Endothelial cell of umbilical vein (primary cell): ENCODE measurements around the gene NRDC. TPM values are rescaled to one million over a fixed set of nuclear protein-coding genes. Genes with fewer than 3 reads are reported as not detected.

ENCODE experiments used
- BruUV-seq: library from RNA; stranded (reverse); fragments of 400-500 nt; replicated peaks from 2 replicates; lab custom pipeline; 2021; lab: Mats Ljungman, UMichigan
- CTCF ChIA-PET: fragments of 300-600, 350-600 bp; sonication (Branson Sonifier 250); formaldehyde crosslinking; loops from one replicate; lab custom pipeline; 2021; ENCODE audit warnings: antibody characterized with exemption, inconsistent platforms; lab: Charles Lee
- POLR2A ChIA-PET: fragments of 300-600, 350-600 bp; sonication (Branson Sonifier 250); formaldehyde crosslinking; loops from one replicate; lab custom pipeline; 2021; ENCODE audit warnings: antibody characterized with exemption, inconsistent platforms; lab: Charles Lee
- DNase-seq: peaks from one replicate; pipeline ENCODE4 v3.0.0-alpha.2; 2011; ENCODE audit warnings: low read depth, low spot score
- FAIRE-seq: peaks from 2 replicates; lab custom pipeline; 2011; peaks lifted over from hg19 to GRCh38; lab: Jason Lieb, UNC
- H2AFZ ChIP-seq: 2 replicates; pipeline ENCODE4 v1.6.0; 2012; ENCODE audit warnings: low read depth, low read length, control low read depth, inconsistent platforms
- H3K27ac ChIP-seq: 2 replicates; pipeline ENCODE4 v1.5.1; 2011; ENCODE audit warnings: low read depth, mild to moderate bottlenecking, control low read depth, low read length, moderate library complexity; ENCODE audit not compliant: insufficient read depth
- H3K27me3 ChIP-seq, 2 experiments: 2 replicates each; pipeline versions ENCODE4 v1.6.0 to v1.6.1; 2011; ENCODE audit warnings: low read length in 2 of 2, mixed read lengths in 1 of 2; ENCODE audit not compliant: control insufficient read depth in 2 of 2, insufficient read depth in 2 of 2
- H3K36me3 ChIP-seq, 2 experiments: 2 replicates in 1 of 2; 3 replicates in 1 of 2; pipeline ENCODE4 v1.5.1; 2011; ENCODE audit warnings: low read length in 2 of 2, mild to moderate bottlenecking in 1 of 2, moderate library complexity in 1 of 2; ENCODE audit not compliant: control insufficient read depth in 2 of 2, insufficient read depth in 2 of 2; ENCODE audit errors: extremely low read depth in 1 of 2
- H3K4me1 ChIP-seq: 3 replicates; pipeline ENCODE4 v1.5.1; 2011; ENCODE audit warnings: mild to moderate bottlenecking, low read length; ENCODE audit not compliant: control insufficient read depth, insufficient read depth; ENCODE audit errors: extremely low read depth
- H3K4me2 ChIP-seq: 2 replicates; pipeline ENCODE4 v1.6.1; 2011; ENCODE audit warnings: low read length, control low read depth, mixed read lengths; ENCODE audit not compliant: insufficient read depth
- H3K4me3 ChIP-seq, 3 experiments: fragments of 200-600 bp in 1 of 3; sonication (generic), shearing (Covaris generic) in 1 of 3; replicated peaks in 1 of 3; 2 replicates each; pipeline ENCODE4 v1.5.1; 2011 to 2016; ENCODE audit warnings: control low read depth in 3 of 3, low read length in 3 of 3, mild to moderate bottlenecking in 2 of 3, inconsistent platforms in 1 of 3, low read depth in 1 of 3, moderate library complexity in 1 of 3; ENCODE audit not compliant: insufficient read depth in 1 of 3
- H3K79me2 ChIP-seq: 2 replicates; pipeline ENCODE4 v1.6.0; 2012; ENCODE audit warnings: low read length, inconsistent platforms; ENCODE audit not compliant: control insufficient read depth, insufficient read depth
- H3K9ac ChIP-seq: replicated peaks from 2 replicates; pipeline ENCODE3; 2011; ENCODE audit warnings: low read length, control low read depth; ENCODE audit not compliant: insufficient read depth; ENCODE audit errors: extremely low read depth
- H3K9me1 ChIP-seq: replicated peaks from 3 replicates; pipeline ENCODE4 v1.6.0; 2011; ENCODE audit warnings: mild to moderate bottlenecking, low read length; ENCODE audit not compliant: control insufficient read depth, insufficient read depth; ENCODE audit errors: extremely low read depth
- H3K9me3 ChIP-seq: replicated peaks from 2 replicates; pipeline ENCODE4 v1.5.1; 2012; ENCODE audit warnings: low read length, inconsistent platforms; ENCODE audit not compliant: control insufficient read depth, insufficient read depth
- H4K20me1 ChIP-seq: replicated peaks from 2 replicates; pipeline ENCODE3; 2011; ENCODE audit warnings: mild to moderate bottlenecking, low read length; ENCODE audit not compliant: control insufficient read depth, insufficient read depth; ENCODE audit errors: extremely low read depth
- CTCF ChIP-seq, 2 donors: IDR thresholded peaks; 1 replicate in 1 of 2; 2 replicates in 1 of 2; pipeline ENCODE4 v1.5.1; 2011; ENCODE audit warnings: low read length in 2 of 2, mild to moderate bottlenecking in 2 of 2, moderate library complexity in 2 of 2, control low read depth in 1 of 2, inconsistent platforms in 1 of 2, low read depth in 1 of 2; ENCODE audit not compliant: insufficient read depth in 1 of 2; ENCODE audit errors: extremely low read depth in 1 of 2
- EZH2 ChIP-seq: IDR thresholded peaks from 2 replicates; pipeline ENCODE4 v1.6.1; 2012; ENCODE audit warnings: borderline replicate concordance, low read depth, mild to moderate bottlenecking, moderate library complexity, low read length, inconsistent platforms; ENCODE audit not compliant: severe bottlenecking
- FOS ChIP-seq: IDR thresholded peaks from 2 replicates; pipeline ENCODE4 v1.6.1; 2011; ENCODE audit warnings: mild to moderate bottlenecking, low read length, moderate library complexity, borderline replicate concordance; ENCODE audit not compliant: insufficient read depth
- GATA2 ChIP-seq: IDR thresholded peaks from 2 replicates; pipeline ENCODE4 v1.7.0; 2011; ENCODE audit warnings: low read depth, mild to moderate bottlenecking, moderate library complexity, mixed read lengths, low read length; ENCODE audit not compliant: insufficient read length, insufficient read depth
- JUN ChIP-seq: IDR thresholded peaks from 2 replicates; pipeline ENCODE4 v1.6.1; 2011; ENCODE audit warnings: borderline replicate concordance, low read depth; ENCODE audit not compliant: insufficient read length, insufficient read depth
- MAX ChIP-seq: IDR thresholded peaks from 2 replicates; pipeline ENCODE4 v1.6.1; 2011; ENCODE audit not compliant: insufficient read depth, insufficient read length
- MYC ChIP-seq: IDR thresholded peaks from one replicate; pipeline ENCODE4 v1.6.1; 2011; ENCODE audit warnings: mild to moderate bottlenecking, low read depth, low read length
- POLR2A ChIP-seq: IDR thresholded peaks from 2 replicates; pipeline ENCODE4 v1.6.1; 2012; ENCODE audit warnings: low read depth, mild to moderate bottlenecking, control low read depth, low read length
- POLR2AphosphoS5 ChIP-seq: IDR thresholded peaks from 2 replicates; pipeline ENCODE4 v1.6.1; 2012; ENCODE audit warnings: low read depth, mild to moderate bottlenecking, control low read depth, low read length, moderate library complexity; ENCODE audit not compliant: insufficient read depth
- dilution Hi-C: fragments of 300-500 bp; cut with MboI; formaldehyde crosslinking; loops from one replicate; pipeline ENCODE4 v1.15.0; 2019; ENCODE audit warnings: low sequenced_read_pairs; ENCODE audit not compliant: extremely low pct_ligation_motif_present
- intact Hi-C: fragments of 100-400 bp; cut with micrococcal nuclease; formaldehyde crosslinking; loops from one replicate; pipeline ENCODE4 v1.10.0; 2022
- polyA plus RNA-seq, 4 experiments: library from polyadenylated mRNA; depleted of rRNA in 3 of 4; stranded (reverse) in 3 of 4; unstranded in 1 of 4; fragments of >200 nt; gene quantifications; 2 replicates each; pipeline versions ENCODE4 v1.2.1 to v1.2.3, GENCODE V29; 2011 to 2012; ENCODE audit warnings: missing spikeins in 1 of 4
- total RNA-seq: library from RNA; stranded (reverse); gene quantifications from 2 replicates; pipeline ENCODE4 v1.2.3, GENCODE V29; 2021

NRDC gene
- total and polyA plus RNA-seq, 2 donors (not counting 3 experiments of a cell fraction or from before 2014, with no cell fraction given) = 41.8 to 146 TPM

DNA sequence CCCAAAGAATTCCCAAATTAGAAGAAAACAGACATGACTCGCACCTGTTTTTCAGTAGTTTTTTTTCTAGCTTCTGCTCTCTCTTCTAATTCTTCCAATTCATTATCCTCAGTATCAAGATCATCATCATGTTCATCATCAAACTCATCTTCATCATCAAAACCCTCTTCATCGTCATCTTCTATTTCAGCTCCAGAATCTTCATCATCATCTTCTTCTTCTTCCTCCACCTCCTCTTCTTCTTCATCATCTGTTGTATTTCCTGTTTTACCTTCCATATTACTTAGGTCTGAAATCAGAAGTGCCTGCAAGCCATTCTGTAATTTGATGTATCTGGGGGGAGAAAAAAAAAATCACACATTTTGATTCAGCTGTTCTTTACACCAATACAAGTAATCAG is 38.3 kb downstream of the NRDC start:
- no peak overlapping the region for H3K9ac ChIP-seq
- H3K9me1 ChIP-seq = no peaks in the 10 kb centered on the region
- intact Hi-C loops = no loop called here
- no peak for TF ChIP-seq EZH2
- no peak for TF ChIP-seq POLR2AphosphoS5
- TF ChIP-seq JUN = no peak
- TF ChIP-seq MAX = no peak
- no peak for TF ChIP-seq CTCF (IDR thresholded peaks at IDR 0.05; ENCODE audit: extremely low read depth in 1 of 2, insufficient read depth in 1 of 2, low read depth in 1 of 2, low read length in 2 of 2)
- no peak for TF ChIP-seq POLR2A
- TF ChIP-seq GATA2 = no peak
- TF ChIP-seq FOS = no peak
- TF ChIP-seq MYC = no peak
- POLR2A ChIA-PET = no interaction called here
- dilution Hi-C loops = no loop called here
- CTCF ChIA-PET = interaction anchor here (1.0 to 1.6 kb wide), 3 partner anchors 19 to 31 kb away, joined by 3 to 5 read pairs (median 3); no protein-coding TSS in a partner anchor
- H3K27me3 ChIP-seq = no peaks in the 10 kb centered on the region
- H3K4me2 ChIP-seq = no peak overlapping the region
- DNase-seq (no peak), FAIRE-seq (no peak)
- H3K36me3 ChIP-seq = peaks cover 0 to 7% of the 10 kb centered on the region in 2 experiments
- peaks cover 2% of the 10 kb centered on the region for H4K20me1 ChIP-seq
- peaks cover 11% of the 10 kb centered on the region for H3K79me2 ChIP-seq
- H3K9me3 ChIP-seq = no peaks in the 10 kb centered on the region
- H3K4me3 ChIP-seq = no peak overlapping the region
- BruUV-seq = no TSS peak
- H3K27ac ChIP-seq = no peak overlapping the region
- no peak overlapping the region for H2AFZ ChIP-seq
- H3K4me1 ChIP-seq = no peaks in the 10 kb centered on the region
